Colonic mucosa (tissue), 4 donors: ENCODE measurements around the gene SLC25A27. TPM values are rescaled to one million over a fixed set of nuclear protein-coding genes. Genes with fewer than 3 reads are reported as not detected.

Experiments used
- DNase-seq: peaks from one replicate; pipeline ENCODE4 v3.0.0-alpha.2; 2020
- H3K27ac ChIP-seq: fragments of 200-600 bp; one replicate; pipeline ENCODE4 v1.8.0; 2021
- H3K27me3 ChIP-seq: fragments of 200-600 bp; one replicate; pipeline ENCODE4 v1.8.0; 2021
- H3K36me3 ChIP-seq: fragments of 200-600 bp; one replicate; pipeline ENCODE4 v1.8.0; 2021
- H3K4me1 ChIP-seq: fragments of 200-600 bp; one replicate; pipeline ENCODE4 v1.8.0; 2021; ENCODE audit warnings: mild to moderate bottlenecking
- H3K4me3 ChIP-seq: fragments of 200-600 bp; one replicate; pipeline ENCODE4 v1.8.0; 2021
- H3K9ac ChIP-seq, 2 donors: one replicate each; pipeline ENCODE4 v1.7.0; 2013; ENCODE audit warnings: control low read depth in 2 of 2, low read depth in 2 of 2, low read length in 2 of 2
- H3K9me3 ChIP-seq: fragments of 200-600 bp; one replicate; pipeline ENCODE4 v1.8.0; 2021
- intact Hi-C: fragments of 100-400 bp; cut with DNase I; formaldehyde crosslinking; loops from one replicate; pipeline ENCODE4 v1.14.1; 2022
- total RNA-seq, 2 donors: library from RNA; stranded (reverse); fragmentation: NEBNext Ultra II Directional in 1 of 2; extraction: Animal tissue kit (Norgen Biotek cat#: 25700) in 1 of 2; gene quantifications; one replicate each; pipeline ENCODE4 v1.2.1, GENCODE V29; 2021
- TF ChIP-seq, protein P1 (sequence below): fragments of 200-600 bp; IDR thresholded peaks from one replicate; pipeline ENCODE4 v1.8.0; 2022; ENCODE audit warnings: antibody characterized with exemption, mild to moderate bottlenecking
- donor health status: healthy.
- donor health status: DM: no; HTN: no; CAD: no.
- donor health status: DM: no; HTN: no; CAD: no.

SLC25A27 gene
- total RNA-seq, 2 donors from 2014 or later: 7.1 to 7.6 TPM

- H3K4me1 ChIP-seq: no peaks in the 10 kb centered on the region
- H3K36me3 ChIP-seq: no peaks in the 10 kb centered on the region
- DNase-seq: no peak
- H3K9ac ChIP-seq: no peak within 1 kb of the TSS
- no peaks in the 10 kb centered on the region for H3K27me3 ChIP-seq
- H3K9me3 ChIP-seq: no peaks in the 10 kb centered on the region
- H3K4me3 ChIP-seq: no peak within 1 kb of the TSS
- TF ChIP-seq, protein P1, sequence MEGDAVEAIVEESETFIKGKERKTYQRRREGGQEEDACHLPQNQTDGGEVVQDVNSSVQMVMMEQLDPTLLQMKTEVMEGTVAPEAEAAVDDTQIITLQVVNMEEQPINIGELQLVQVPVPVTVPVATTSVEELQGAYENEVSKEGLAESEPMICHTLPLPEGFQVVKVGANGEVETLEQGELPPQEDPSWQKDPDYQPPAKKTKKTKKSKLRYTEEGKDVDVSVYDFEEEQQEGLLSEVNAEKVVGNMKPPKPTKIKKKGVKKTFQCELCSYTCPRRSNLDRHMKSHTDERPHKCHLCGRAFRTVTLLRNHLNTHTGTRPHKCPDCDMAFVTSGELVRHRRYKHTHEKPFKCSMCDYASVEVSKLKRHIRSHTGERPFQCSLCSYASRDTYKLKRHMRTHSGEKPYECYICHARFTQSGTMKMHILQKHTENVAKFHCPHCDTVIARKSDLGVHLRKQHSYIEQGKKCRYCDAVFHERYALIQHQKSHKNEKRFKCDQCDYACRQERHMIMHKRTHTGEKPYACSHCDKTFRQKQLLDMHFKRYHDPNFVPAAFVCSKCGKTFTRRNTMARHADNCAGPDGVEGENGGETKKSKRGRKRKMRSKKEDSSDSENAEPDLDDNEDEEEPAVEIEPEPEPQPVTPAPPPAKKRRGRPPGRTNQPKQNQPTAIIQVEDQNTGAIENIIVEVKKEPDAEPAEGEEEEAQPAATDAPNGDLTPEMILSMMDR: no peak
- no peak within 1 kb of the TSS for H3K27ac ChIP-seq
- intact Hi-C loops: no loop called here
Measured at GRCh38 chr6:46687619-46688097, 34.9 kb downstream of the SLC25A27 start, which contains the start of gene TDRD6. Gene TDRD6, plus strand, starts transcription at chr6:46687885. Its CDS starts 244 bp downstream, at chr6:46688129.

- DNase-seq: no peak
- Histone ChIP-seq H3K27me3 (no peaks in the 10 kb centered on the region), H3K4me3 (no peak overlapping the region), H3K9ac (no peak overlapping the region), H3K9me3 (no peaks in the 10 kb centered on the region), H3K27ac (no peak overlapping the region), H3K36me3 (no peaks in the 10 kb centered on the region), H3K4me1 (no peaks in the 10 kb centered on the region)
- intact Hi-C loops: no loop called here
- TF ChIP-seq, protein P1: no peak
Measured at GRCh38 chr6:46688117-46688965, 35.6 kb downstream of the SLC25A27 start.

DNA sequence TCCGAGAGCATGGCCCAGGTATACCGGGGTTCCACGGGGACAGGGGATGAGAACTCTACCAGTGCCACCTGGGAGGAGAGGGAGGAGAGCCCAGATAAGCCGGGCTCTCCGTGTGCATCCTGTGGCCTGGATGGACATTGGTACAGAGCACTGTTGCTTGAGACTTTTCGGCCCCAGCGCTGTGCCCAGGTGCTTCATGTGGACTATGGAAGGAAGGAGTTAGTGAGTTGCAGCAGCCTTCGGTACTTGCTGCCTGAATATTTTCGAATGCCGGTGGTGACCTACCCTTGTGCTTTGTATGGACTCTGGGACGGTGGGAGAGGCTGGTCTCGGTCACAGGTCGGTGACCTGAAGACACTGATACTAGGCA is 36.2 kb downstream of the SLC25A27 start:
- H3K27ac ChIP-seq: no peak overlapping the region
- no peaks in the 10 kb centered on the region for H3K36me3 ChIP-seq
- H3K27me3 ChIP-seq: no peaks in the 10 kb centered on the region
- no peak for DNase-seq
- H3K9me3 ChIP-seq: no peaks in the 10 kb centered on the region
- H3K9ac ChIP-seq: no peak overlapping the region
- no peaks in the 10 kb centered on the region for H3K4me1 ChIP-seq
- intact Hi-C loops: no loop called here
- no peak overlapping the region for H3K4me3 ChIP-seq
- TF ChIP-seq, protein P1: no peak

GRCh38 chr6:46689657-46690056 is 36.9 kb downstream of the SLC25A27 start:
- Histone ChIP-seq H3K27me3 (no peaks in the 10 kb centered on the region), H3K36me3 (no peaks in the 10 kb centered on the region), H3K4me1 (no peaks in the 10 kb centered on the region), H3K9ac (no peak overlapping the region), H3K9me3 (no peaks in the 10 kb centered on the region), H3K27ac (no peak overlapping the region), H3K4me3 (no peak overlapping the region)
- TF ChIP-seq, protein P1: no peak
- intact Hi-C loops: no loop called here
- DNase-seq: no peak

DNA sequence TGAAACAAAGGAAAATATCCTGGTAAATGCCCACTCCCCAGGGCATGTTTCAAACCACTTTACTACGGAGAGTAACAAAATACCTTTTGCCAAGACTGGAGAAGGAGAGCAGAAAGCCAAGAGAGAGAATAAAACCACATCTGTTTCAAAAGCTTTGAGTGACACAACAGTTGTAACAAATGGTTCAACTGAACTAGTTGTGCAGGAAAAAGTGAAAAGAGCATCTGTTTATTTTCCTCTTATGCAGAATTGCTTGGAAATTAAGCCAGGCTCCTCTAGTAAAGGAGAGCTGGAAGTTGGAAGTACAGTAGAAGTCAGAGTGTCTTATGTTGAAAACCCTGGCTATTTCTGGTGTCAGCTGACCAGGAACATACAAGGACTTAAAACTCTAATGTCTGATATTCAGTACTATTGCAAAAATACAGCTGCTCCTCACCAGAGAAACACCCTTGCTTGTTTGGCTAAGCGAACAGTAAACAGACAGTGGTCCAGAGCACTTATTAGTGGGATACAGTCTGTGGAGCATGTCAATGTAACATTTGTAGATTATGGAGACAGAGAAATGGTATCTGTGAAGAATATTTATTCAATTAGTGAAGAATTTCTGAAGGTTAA is 37.5 kb downstream of the SLC25A27 start:
- no peak for DNase-seq
- H3K4me1 ChIP-seq: no peaks in the 10 kb centered on the region
- no peak overlapping the region for H3K4me3 ChIP-seq
- H3K27ac ChIP-seq: no peak overlapping the region
- no peak overlapping the region for H3K9ac ChIP-seq
- no peaks in the 10 kb centered on the region for H3K36me3 ChIP-seq
- TF ChIP-seq, protein P1: no peak
- H3K27me3 ChIP-seq: no peaks in the 10 kb centered on the region
- no peaks in the 10 kb centered on the region for H3K9me3 ChIP-seq
- intact Hi-C loops: no loop called here
